HepG2 (cell line): ENCODE measurements around the gene P2RY2.

Source experiments
- EZH2 ChIP-seq: conservative IDR thresholded peaks from 2 replicates; pipeline ENCODE4 v1.6.1; 2012; ENCODE audit warnings: mild to moderate bottlenecking, low read depth, low read length, moderate library complexity
- FOSL2 ChIP-seq: sonication (generic); formaldehyde crosslinking; IDR thresholded peaks from 2 replicates; pipeline ENCODE4 v1.4.0; 2020; ENCODE audit warnings: missing genetic modification reagents
- MTF2 ChIP-seq: sonication (generic); formaldehyde crosslinking; IDR thresholded peaks from 2 replicates; pipeline ENCODE4 v1.5.0; 2020; ENCODE audit warnings: missing genetic modification reagents, borderline replicate concordance
- PHB2 ChIP-seq: fragments of 450-650 bp; IDR thresholded peaks from 2 replicates; pipeline ENCODE4 v1.6.1; 2018; ENCODE audit not compliant: partially characterized antibody
- POLR2A ChIP-seq, 2 experiments: IDR thresholded peaks; 2 replicates each; pipeline ENCODE4 v1.6.1; 2011; ENCODE audit warnings: low read depth in 2 of 2, low read length in 2 of 2, mild to moderate bottlenecking in 1 of 2, moderate library complexity in 1 of 2; ENCODE audit not compliant: insufficient read depth in 1 of 2
- RFX5 ChIP-seq: IDR thresholded peaks from 2 replicates; pipeline ENCODE4 v1.6.1; 2011; ENCODE audit warnings: low read depth, low read length, improper control_type of control experiment
- SOX5 ChIP-seq: IDR thresholded peaks from 2 replicates; pipeline ENCODE4 v1.6.1; 2016; ENCODE audit warnings: borderline replicate concordance
- TOE1 ChIP-seq: sonication (generic); formaldehyde crosslinking; IDR thresholded peaks from 2 replicates; pipeline ENCODE4 v1.4.0; 2020; ENCODE audit warnings: mild to moderate bottlenecking, missing genetic modification reagents
- ZNF83 ChIP-seq: sonication (generic); formaldehyde crosslinking; IDR thresholded peaks from 2 replicates; pipeline ENCODE4 v1.4.0; 2020; ENCODE audit warnings: missing genetic modification reagents, mild to moderate bottlenecking, borderline replicate concordance
- ZNF878 ChIP-seq: sonication (generic); formaldehyde crosslinking; IDR thresholded peaks from 2 replicates; pipeline ENCODE4 v1.8.1; 2023; ENCODE audit warnings: mild to moderate bottlenecking, missing genetic modification reagents, moderate library complexity

GRCh38 chr11:73194593-73194992, 23.5 kb upstream of the P2RY2 start:
- no peak for TF ChIP-seq EZH2
- no peak for TF ChIP-seq TOE1
- TF ChIP-seq SOX5 (CRISPR knock-in tag), result no peak
- no peak for TF ChIP-seq POLR2A (IDR thresholded peaks at IDR 0.05; ENCODE audit: insufficient read depth in 1 of 2, low read depth in 2 of 2, low read length in 2 of 2)
- no peak for TF ChIP-seq RFX5
- TF ChIP-seq MTF2 (CRISPR knock-in tag), result no peak
- TF ChIP-seq FOSL2, result no peak
- no peak for TF ChIP-seq ZNF83 (CRISPR knock-in tag)
- no peak for TF ChIP-seq PHB2
- no peak for TF ChIP-seq ZNF878 (CRISPR knock-in tag)
